ENCODE data around the gene EFHB. TPM values are rescaled to one million over a fixed set of nuclear protein-coding genes. Genes with fewer than 3 reads are reported as not detected.

Gene EFHB
- total RNA-seq, 3 donors from 2014 or later: 1.1 TPM; not detected in 2

DNA sequence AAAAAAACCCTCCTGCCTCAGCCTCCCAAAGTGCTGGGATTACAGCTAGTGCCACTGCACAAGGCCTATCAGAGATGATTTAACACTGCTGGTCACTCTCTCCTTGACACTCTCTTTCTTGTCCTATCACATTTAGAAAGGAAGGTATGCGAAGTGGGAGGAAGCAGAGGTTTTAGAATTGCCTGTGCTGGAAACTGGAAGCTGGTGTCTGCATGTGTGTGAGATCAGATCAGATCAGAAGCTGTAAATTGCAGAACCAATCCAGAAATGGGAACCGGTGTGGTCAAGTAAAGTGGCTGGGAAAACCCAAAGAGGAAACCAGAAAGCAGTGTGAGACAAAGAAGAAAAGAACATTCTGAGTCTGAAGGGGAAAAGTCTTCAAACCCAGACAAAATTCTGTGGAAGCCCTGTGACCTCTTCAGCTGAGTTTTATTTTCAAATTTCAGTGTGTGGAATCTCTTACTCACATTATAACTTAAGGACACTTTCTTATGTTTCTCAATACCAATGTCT lies 2.8 kb downstream of the EFHB start:
- peak; percentile 56 for ATAC-seq
- H3K4me1 ChIP-seq (ENCODE audit: low read depth): no peaks in the 10 kb centered on the region
- TF ChIP-seq, protein P1, sequence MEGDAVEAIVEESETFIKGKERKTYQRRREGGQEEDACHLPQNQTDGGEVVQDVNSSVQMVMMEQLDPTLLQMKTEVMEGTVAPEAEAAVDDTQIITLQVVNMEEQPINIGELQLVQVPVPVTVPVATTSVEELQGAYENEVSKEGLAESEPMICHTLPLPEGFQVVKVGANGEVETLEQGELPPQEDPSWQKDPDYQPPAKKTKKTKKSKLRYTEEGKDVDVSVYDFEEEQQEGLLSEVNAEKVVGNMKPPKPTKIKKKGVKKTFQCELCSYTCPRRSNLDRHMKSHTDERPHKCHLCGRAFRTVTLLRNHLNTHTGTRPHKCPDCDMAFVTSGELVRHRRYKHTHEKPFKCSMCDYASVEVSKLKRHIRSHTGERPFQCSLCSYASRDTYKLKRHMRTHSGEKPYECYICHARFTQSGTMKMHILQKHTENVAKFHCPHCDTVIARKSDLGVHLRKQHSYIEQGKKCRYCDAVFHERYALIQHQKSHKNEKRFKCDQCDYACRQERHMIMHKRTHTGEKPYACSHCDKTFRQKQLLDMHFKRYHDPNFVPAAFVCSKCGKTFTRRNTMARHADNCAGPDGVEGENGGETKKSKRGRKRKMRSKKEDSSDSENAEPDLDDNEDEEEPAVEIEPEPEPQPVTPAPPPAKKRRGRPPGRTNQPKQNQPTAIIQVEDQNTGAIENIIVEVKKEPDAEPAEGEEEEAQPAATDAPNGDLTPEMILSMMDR (IDR thresholded peaks at IDR 0.05): no peak
- no peak overlapping the region for H3K4me3 ChIP-seq
- peak in 1 of 3 donors; percentile 11 for DNase-seq
- intact Hi-C loops (cut with DNase I, micrococcal nuclease): no loop called here
- H3K9me3 ChIP-seq: no peaks in the 10 kb centered on the region
- no peaks in the 10 kb centered on the region for H3K36me3 ChIP-seq (ENCODE audit: low read depth)

DNA sequence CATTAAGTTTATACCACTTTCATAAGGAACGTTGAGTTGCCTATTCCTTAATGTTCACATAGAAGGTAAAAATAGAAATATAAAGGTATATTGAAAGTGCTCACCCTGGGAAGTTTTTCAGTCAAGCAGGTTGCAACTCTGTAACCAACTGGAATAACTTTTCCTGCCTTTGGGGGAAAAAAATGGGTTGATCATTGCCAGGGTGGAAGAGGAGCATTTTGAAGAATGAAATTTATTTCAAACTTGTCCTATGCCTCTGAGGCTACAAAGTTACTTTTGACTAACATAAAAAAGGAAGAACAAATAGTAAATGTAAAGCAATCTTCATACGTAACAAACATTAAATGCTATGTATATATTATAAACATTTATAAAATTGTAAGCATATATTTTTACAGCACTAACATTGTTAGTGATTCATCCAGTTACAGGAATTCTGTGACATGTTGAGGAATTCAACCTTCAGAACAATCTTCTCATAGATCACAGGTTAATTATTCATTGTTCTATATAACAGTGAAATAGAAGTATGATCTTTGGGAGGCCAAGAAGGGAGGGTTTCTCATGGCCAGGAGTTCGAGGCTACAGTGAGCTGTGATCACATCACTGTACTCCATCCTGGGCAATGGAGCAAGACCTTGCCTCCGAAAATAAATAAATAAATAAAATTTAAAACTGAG lies 13.5 kb downstream of the EFHB start:
- Histone ChIP-seq H3K4me3 (no peak overlapping the region), H3K36me3 (ENCODE audit: low read depth) (no peaks in the 10 kb centered on the region), H3K9me3 (no peaks in the 10 kb centered on the region), H3K4me1 (ENCODE audit: low read depth) (no peaks in the 10 kb centered on the region)
- ATAC-seq (no peak), DNase-seq (no peak)
- TF ChIP-seq, protein P1 (IDR thresholded peaks at IDR 0.05): no peak
- intact Hi-C loops (cut with DNase I, micrococcal nuclease): no loop called here

- Histone ChIP-seq H3K36me3 (ENCODE audit: low read depth) (no peaks in the 10 kb centered on the region), H3K9me3 (no peaks in the 10 kb centered on the region), H3K4me3 (no peak overlapping the region), H3K4me1 (ENCODE audit: low read depth) (no peaks in the 10 kb centered on the region)
- TF ChIP-seq, protein P1 (IDR thresholded peaks at IDR 0.05): no peak
- ATAC-seq (no peak), DNase-seq (no peak)
- intact Hi-C loops (cut with DNase I, micrococcal nuclease): no loop called here
Observed at GRCh38 chr3:19917167-19917566, 16.9 kb downstream of the EFHB start.

- ATAC-seq: no peak
- Histone ChIP-seq H3K4me3 (no peak overlapping the region), H3K36me3 (ENCODE audit: low read depth) (no peaks in the 10 kb centered on the region), H3K9me3 (peaks cover 5% of the 10 kb centered on the region), H3K4me1 (ENCODE audit: low read depth) (no peaks in the 10 kb centered on the region)
- DNase-seq: no peak
- intact Hi-C loops (cut with DNase I, micrococcal nuclease): no loop called here
- TF ChIP-seq, protein P1 (IDR thresholded peaks at IDR 0.05): no peak
Observed at GRCh38 chr3:19911452-19911851, 22.6 kb downstream of the EFHB start.

- Histone ChIP-seq H3K4me1 (ENCODE audit: low read depth) (no peaks in the 10 kb centered on the region), H3K4me3 (no peak overlapping the region), H3K36me3 (ENCODE audit: low read depth) (no peaks in the 10 kb centered on the region), H3K9me3 (peaks cover 5% of the 10 kb centered on the region)
- DNase-seq: no peak
- TF ChIP-seq, protein P1 (IDR thresholded peaks at IDR 0.05): no peak
- intact Hi-C loops (cut with DNase I, micrococcal nuclease): no loop called here
- no peak for ATAC-seq
Observed at GRCh38 chr3:19907523-19907922, 26.5 kb downstream of the EFHB start.

All from mucosa of descending colon (tissue), 3 donors.